ENCODE data around the gene CBLN1.
A peak's percentile ranks its signal among the peaks of the same experiment; 100 is the strongest.

The CBLN1 gene

DNA sequence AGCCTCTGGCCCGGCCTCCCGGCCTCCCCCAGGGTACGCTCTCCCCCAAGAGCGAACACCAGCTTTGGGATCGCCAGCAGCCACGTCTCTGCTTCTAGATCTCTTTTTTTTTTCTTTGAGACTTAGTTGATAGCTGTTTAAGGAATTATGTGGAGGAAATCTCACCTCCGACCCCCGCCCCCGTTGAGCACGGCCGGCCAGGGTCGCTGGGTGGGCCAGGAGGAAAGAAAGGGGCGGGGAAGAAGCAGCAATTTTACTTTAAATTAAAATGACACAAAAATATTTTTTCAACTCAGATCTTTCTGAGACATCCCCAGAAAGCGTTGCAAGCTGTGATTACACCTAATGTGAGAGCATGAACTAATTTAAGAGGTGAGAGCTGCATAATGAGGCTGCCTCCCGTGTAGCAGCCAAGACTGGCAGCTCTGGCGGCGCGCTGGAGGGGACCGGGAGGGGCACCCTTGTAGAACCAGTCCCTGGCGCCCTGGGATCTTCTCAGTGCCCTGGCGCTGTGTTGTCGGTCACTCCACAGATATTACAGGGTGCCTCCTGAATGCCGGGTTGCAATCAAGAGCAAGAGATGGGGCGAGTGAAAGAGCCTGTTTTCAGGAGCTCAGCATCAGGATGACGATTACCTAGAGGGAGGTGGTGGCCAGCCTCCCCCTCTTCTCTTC is 1.9 kb upstream of the CBLN1 start:
- TF ChIP-seq ZBTB7A (IDR thresholded peaks at IDR 0.05; ENCODE audit: low read depth): no peak
- no peak for TF ChIP-seq MAX (IDR thresholded peaks at IDR 0.05)
- TF ChIP-seq TEAD4 (IDR thresholded peaks at IDR 0.05): no peak
- TF ChIP-seq, protein P1, sequence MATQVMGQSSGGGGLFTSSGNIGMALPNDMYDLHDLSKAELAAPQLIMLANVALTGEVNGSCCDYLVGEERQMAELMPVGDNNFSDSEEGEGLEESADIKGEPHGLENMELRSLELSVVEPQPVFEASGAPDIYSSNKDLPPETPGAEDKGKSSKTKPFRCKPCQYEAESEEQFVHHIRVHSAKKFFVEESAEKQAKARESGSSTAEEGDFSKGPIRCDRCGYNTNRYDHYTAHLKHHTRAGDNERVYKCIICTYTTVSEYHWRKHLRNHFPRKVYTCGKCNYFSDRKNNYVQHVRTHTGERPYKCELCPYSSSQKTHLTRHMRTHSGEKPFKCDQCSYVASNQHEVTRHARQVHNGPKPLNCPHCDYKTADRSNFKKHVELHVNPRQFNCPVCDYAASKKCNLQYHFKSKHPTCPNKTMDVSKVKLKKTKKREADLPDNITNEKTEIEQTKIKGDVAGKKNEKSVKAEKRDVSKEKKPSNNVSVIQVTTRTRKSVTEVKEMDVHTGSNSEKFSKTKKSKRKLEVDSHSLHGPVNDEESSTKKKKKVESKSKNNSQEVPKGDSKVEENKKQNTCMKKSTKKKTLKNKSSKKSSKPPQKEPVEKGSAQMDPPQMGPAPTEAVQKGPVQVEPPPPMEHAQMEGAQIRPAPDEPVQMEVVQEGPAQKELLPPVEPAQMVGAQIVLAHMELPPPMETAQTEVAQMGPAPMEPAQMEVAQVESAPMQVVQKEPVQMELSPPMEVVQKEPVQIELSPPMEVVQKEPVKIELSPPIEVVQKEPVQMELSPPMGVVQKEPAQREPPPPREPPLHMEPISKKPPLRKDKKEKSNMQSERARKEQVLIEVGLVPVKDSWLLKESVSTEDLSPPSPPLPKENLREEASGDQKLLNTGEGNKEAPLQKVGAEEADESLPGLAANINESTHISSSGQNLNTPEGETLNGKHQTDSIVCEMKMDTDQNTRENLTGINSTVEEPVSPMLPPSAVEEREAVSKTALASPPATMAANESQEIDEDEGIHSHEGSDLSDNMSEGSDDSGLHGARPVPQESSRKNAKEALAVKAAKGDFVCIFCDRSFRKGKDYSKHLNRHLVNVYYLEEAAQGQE (IDR thresholded peaks at IDR 0.05; ENCODE audit: low read depth): no peak
- no peak for TF ChIP-seq TAF1 (IDR thresholded peaks at IDR 0.05; ENCODE audit: low read depth)
- no peak for TF ChIP-seq TCF12 (IDR thresholded peaks at IDR 0.05; ENCODE audit: low read depth)
- TF ChIP-seq CREB1 (IDR thresholded peaks at IDR 0.05; ENCODE audit: low read depth): no peak
- no peak for TF ChIP-seq CEBPB (IDR thresholded peaks at IDR 0.05)
- no peak for TF ChIP-seq USF1 (IDR thresholded peaks at IDR 0.05)
- no peak for TF ChIP-seq EGR1 (IDR thresholded peaks at IDR 0.05)
- no peak for TF ChIP-seq YY1 (IDR thresholded peaks at IDR 0.05; ENCODE audit: low read depth)
- TF ChIP-seq NFIC (IDR thresholded peaks at IDR 0.05): no peak
- TF ChIP-seq EP300 (IDR thresholded peaks at IDR 0.05; ENCODE audit: borderline replicate concordance): no peak
- no peak for TF ChIP-seq RAD21 (IDR thresholded peaks at IDR 0.05; ENCODE audit: low read depth)

- no peak for TF ChIP-seq USF1 (IDR thresholded peaks at IDR 0.05)
- TF ChIP-seq EGR1 (IDR thresholded peaks at IDR 0.05): no peak
- no peak for TF ChIP-seq NFIC (IDR thresholded peaks at IDR 0.05)
- no peak for TF ChIP-seq ZBTB7A (IDR thresholded peaks at IDR 0.05; ENCODE audit: low read depth)
- TF ChIP-seq TEAD4 (IDR thresholded peaks at IDR 0.05): no peak
- TF ChIP-seq TAF1 (IDR thresholded peaks at IDR 0.05; ENCODE audit: low read depth): no peak
- TF ChIP-seq, protein P1 (IDR thresholded peaks at IDR 0.05; ENCODE audit: low read depth): no peak
- TF ChIP-seq YY1 (IDR thresholded peaks at IDR 0.05; ENCODE audit: low read depth): no peak
- TF ChIP-seq FOXM1 (IDR thresholded peaks at IDR 0.05; ENCODE audit: borderline replicate concordance, low read depth): no peak
- no peak for TF ChIP-seq TCF12 (IDR thresholded peaks at IDR 0.05; ENCODE audit: low read depth)
- no peak for TF ChIP-seq CREB1 (IDR thresholded peaks at IDR 0.05; ENCODE audit: low read depth)
- TF ChIP-seq CEBPB (IDR thresholded peaks at IDR 0.05): no peak
- TF ChIP-seq EP300 (IDR thresholded peaks at IDR 0.05; ENCODE audit: borderline replicate concordance): no peak
- TF ChIP-seq MAX (IDR thresholded peaks at IDR 0.05): no peak
- no peak for TF ChIP-seq RAD21 (IDR thresholded peaks at IDR 0.05; ENCODE audit: low read depth)
These were observed 1.2 kb upstream of the CBLN1 start for GRCh38 chr16:49282690-49283375.

DNA sequence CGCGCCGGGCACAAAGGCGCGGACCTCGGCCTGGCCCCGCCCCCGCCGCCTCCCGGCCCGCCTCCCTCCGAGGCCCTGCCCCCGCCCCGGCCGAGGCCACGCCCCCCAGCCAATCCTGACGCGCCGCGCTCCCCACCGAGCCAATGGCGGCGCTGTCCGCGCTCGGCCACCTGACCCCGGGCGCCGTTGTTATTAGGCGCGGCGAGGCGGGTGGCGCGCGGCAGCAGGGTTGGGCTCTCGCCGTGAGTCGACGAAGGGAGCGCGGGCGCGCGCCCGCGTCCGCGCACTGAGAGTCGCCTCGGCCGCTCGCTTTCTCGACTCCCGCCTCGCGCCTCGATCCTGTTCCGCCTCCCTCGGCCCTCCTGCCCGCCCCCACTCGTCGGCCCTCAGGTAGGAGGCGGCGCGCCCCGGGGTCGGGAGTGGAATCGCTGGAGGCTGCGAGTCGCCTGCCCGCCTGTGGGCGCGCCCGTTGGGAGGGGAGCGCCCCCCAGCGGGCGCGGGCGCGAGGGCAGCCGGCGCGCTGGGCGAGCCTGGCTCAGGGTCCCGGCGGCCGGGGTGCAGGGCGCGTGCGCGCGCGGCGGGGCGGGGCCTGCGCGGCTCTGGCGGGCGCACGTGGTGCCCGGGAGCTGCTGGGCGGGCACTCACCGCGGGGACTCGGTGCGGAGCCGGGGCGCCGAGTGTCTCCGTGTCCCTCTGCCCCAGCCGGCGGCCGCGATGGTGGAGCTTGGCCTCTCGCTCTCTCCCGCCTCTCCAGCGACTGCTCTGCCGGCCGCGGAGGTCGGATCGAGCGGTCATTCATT is 405 bp upstream of the CBLN1 start:
- TF ChIP-seq MAX (IDR thresholded peaks at IDR 0.05) (peak; percentile 73), ZBTB7A (IDR thresholded peaks at IDR 0.05; ENCODE audit: low read depth) (no peak), USF1 (IDR thresholded peaks at IDR 0.05) (peak; percentile 82)

DNA sequence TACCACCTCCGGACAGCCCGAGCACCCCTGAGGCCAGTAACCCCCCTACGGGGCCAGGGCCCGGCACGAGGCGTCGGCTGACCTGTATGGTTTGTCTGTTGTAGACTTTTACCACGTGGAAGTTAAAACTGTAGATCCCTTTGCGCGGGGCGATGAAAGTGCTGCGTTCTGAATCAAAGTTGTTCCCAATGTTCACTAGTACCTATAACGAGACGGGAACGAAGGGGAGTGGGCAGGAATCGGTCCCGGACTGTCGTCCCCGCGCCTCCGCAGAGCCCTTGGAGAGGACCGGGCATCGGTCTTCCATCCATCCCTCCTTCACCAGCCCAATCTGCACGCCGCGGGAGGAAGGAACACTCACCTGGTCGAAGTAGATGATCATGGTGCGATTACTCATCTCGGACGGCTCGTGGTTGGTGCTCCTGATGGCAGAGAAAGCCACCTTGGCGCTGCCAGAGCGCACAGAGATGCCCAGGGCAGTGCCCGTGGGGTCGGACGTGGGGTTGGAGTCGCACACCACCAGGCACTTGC is 732 bp downstream of the CBLN1 start:
- no peak for TF ChIP-seq EGR1 (IDR thresholded peaks at IDR 0.05)

All from Ishikawa (cell line).